Tibial nerve (tissue), 4 donors: Measurements from ENCODE around the gene HIBADH.

Experiments
- CTCF ChIP-seq, 5 experiments: fragments of 200-600 bp in 3 of 5; fragments of 450-650 bp in 2 of 5; sonication (generic) in 3 of 5; IDR thresholded peaks; one replicate each; pipeline ENCODE4 v1.5.1; 2016 to 2019; ENCODE audit warnings: antibody characterized with exemption in 5 of 5, mild to moderate bottlenecking in 3 of 5, moderate library complexity in 2 of 5
- EP300 ChIP-seq, 2 donors: sonication (generic); formaldehyde crosslinking; IDR thresholded peaks; one replicate each; pipeline ENCODE4 v1.6.1; 2017; ENCODE audit warnings: antibody characterized with exemption in 2 of 2, mild to moderate bottlenecking in 1 of 2
- POLR2A ChIP-seq, 2 donors: fragments of 450-650 bp; IDR thresholded peaks; one replicate each; pipeline ENCODE4 v1.6.1; 2017; ENCODE audit warnings: antibody characterized with exemption in 2 of 2, mild to moderate bottlenecking in 2 of 2, moderate library complexity in 2 of 2

DNA sequence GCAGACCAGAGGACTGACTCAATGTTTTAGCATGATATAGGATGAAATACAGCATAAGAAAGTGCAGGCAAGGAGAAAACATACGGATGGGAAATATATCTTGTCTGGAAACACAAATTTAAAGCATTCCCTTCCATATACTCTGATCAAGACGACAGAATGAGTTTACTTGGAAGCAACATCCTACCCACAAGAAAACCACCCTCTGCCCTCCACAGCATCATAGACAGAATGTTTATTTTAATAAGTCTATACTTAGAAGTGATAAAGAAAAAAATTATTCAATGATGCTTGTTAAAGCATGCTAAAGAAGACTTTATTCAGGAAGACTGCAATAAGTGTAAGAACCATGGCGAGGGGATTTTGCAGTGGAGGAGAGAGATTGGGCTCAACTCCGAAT lies 32.4 kb upstream of the HIBADH start:
- TF ChIP-seq CTCF (IDR thresholded peaks at IDR 0.05), result no peak
- no peak for TF ChIP-seq EP300 (IDR thresholded peaks at IDR 0.05)
- TF ChIP-seq POLR2A (IDR thresholded peaks at IDR 0.05), result no peak
